Measurements from ENCODE around the gene TBC1D7.

TBC1D7 gene

DNA sequence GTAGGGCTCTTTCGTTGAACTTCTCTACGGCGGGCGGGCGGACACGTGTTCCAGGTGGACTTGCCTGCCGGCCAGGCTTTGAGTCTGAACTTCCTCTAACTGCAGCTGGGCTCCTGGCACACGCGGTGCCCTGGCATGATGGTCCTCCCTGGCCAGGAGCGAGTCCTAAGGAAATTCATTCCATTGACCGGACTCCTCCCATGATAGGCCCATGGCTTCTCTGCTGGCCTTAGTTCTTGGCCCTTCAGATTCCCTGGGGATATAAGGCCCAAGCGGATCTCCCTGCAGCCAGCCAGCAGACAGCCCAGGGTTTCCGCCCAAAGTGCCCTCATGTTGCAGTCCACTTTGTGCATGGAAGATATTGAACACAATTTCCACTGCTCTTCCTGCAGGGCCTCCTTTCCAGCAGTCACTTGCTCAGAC lies 39.4 kb downstream of the TBC1D7 start:
- no peak for DNase-seq (ENCODE audit: low read depth, low spot score)
- POLR2A ChIA-PET, result no interaction called here
- H3K4me3 ChIP-seq (ENCODE audit: low read depth, low read length), result no peak overlapping the region
- TF ChIP-seq, protein P1, sequence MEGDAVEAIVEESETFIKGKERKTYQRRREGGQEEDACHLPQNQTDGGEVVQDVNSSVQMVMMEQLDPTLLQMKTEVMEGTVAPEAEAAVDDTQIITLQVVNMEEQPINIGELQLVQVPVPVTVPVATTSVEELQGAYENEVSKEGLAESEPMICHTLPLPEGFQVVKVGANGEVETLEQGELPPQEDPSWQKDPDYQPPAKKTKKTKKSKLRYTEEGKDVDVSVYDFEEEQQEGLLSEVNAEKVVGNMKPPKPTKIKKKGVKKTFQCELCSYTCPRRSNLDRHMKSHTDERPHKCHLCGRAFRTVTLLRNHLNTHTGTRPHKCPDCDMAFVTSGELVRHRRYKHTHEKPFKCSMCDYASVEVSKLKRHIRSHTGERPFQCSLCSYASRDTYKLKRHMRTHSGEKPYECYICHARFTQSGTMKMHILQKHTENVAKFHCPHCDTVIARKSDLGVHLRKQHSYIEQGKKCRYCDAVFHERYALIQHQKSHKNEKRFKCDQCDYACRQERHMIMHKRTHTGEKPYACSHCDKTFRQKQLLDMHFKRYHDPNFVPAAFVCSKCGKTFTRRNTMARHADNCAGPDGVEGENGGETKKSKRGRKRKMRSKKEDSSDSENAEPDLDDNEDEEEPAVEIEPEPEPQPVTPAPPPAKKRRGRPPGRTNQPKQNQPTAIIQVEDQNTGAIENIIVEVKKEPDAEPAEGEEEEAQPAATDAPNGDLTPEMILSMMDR (IDR thresholded peaks at IDR 0.05; ENCODE audit: insufficient read depth, low read length, missing control alignments), result no peak
- CTCF ChIA-PET, result no interaction called here

DNA sequence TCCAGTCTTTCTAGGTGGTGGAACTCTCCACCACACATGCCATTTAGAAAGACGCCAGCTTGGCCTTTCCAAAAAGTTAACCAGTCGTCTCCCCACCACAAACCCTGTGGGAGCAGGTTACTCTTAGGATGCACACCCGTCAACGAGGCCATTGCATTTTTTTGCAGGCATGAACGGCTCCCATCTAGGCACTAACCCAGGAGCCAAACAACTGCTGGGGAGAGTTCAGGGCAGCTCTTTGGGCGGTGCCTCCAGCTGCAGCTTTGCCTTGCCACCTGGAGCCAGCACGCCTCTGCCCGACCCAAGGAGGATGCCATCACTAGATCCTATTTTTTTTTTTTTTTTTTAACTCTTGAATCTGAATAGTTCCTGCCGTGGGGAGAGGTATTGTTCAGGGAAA lies 39.9 kb downstream of the TBC1D7 start:
- ChIA-PET POLR2A (no interaction called here), CTCF (no interaction called here)
- no peak overlapping the region for H3K4me3 ChIP-seq (ENCODE audit: low read depth, low read length)
- TF ChIP-seq, protein P1 (IDR thresholded peaks at IDR 0.05; ENCODE audit: insufficient read depth, low read length, missing control alignments), result no peak
- no peak for DNase-seq (ENCODE audit: low read depth, low spot score)

DNA sequence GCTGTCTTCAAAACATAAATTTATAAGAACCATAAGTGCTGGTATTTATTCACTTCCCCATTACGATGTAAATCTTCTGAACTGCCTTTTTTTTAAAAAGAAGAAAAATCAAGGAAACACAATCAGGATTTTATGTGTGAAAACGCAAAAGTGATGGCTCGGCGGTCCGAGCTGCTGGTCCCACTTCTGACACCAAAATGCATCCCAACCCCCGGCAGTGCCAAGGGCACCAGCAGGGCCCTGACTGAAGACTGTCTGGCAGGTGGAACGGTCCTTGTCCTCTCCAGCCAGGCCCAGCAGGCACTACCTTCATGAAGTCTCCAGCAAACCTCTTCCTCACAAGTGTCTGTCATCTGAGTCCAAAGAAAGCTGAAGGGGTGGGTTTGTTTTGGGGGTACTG lies 41.2 kb downstream of the TBC1D7 start:
- CTCF ChIA-PET, result interaction anchor here (1.5 kb wide), 1 partner anchor 12 kb away, joined by 3 read pairs; no protein-coding TSS in a partner anchor
- TF ChIP-seq, protein P1 (IDR thresholded peaks at IDR 0.05; ENCODE audit: insufficient read depth, low read length, missing control alignments), result no peak
- POLR2A ChIA-PET, result no interaction called here
- no peak for DNase-seq (ENCODE audit: low read depth, low spot score)
- H3K4me3 ChIP-seq (ENCODE audit: low read depth, low read length), result no peak overlapping the region

DNA sequence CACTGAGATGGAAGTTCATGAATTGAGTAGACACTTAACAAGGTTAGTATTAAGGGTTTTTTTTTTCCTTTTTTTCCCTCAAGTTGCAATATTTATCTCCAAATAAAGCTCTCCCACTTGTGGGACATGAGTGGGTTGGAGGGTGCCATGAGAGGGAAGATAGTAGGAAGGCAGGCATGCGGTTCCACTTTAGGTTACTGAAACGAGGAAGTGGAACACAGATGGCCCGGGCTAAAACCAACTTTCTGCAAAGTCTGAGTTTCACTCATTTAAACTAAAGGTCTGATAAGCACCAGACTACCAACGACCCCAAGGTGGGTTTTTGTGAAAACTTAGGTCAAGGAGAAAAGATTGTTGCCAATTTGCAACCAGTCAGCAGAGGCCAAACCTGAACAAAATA lies 42.2 kb downstream of the TBC1D7 start:
- DNase-seq (ENCODE audit: low read depth, low spot score), result no peak
- H3K4me3 ChIP-seq (ENCODE audit: low read depth, low read length), result no peak overlapping the region
- TF ChIP-seq, protein P1 (IDR thresholded peaks at IDR 0.05; ENCODE audit: insufficient read depth, low read length, missing control alignments), result no peak
- CTCF ChIA-PET, result no interaction called here
- POLR2A ChIA-PET, result no interaction called here

DNA sequence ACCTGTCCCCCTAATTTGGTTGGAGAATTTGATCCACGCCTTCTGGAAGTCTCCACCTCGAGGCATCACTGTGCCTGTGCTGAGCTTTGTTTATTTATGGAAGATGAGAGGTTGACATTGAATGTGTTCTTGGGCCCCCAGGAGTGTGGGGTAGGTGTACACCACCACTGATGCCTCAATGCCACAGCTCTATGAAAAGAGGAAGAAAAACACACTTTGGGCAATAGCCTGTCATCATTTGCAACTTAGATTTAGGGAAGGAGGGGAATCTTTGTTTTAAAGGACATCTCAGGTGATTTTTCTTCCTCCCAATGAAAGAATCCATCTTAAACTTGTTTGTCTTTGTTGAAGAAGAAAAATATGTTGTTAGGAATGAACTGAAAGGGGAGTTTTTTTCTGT lies 42.6 kb downstream of the TBC1D7 start:
- no peak overlapping the region for H3K4me3 ChIP-seq (ENCODE audit: low read depth, low read length)
- no peak for DNase-seq (ENCODE audit: low read depth, low spot score)
- POLR2A ChIA-PET, result no interaction called here
- CTCF ChIA-PET, result no interaction called here
- TF ChIP-seq, protein P1 (IDR thresholded peaks at IDR 0.05; ENCODE audit: insufficient read depth, low read length, missing control alignments), result no peak

DNA sequence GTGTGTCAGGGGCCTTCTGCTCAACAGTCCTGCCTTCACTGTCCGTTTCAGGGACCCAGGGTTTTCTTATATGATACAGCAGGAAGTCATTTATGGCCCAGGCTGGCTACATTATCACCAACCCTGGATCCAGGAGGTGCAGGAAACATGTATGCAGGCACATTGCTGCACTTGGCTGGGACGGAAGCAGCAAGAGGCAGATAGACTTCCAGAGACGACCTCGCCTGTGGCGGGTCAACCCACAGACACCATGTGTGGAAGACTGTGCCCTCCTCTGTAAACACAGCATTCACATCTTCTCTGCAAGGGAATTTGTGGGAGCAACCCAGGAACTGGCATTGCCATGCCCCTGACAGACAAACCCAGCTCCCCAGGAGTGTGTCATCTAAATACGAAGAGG lies 43.7 kb downstream of the TBC1D7 start:
- ChIA-PET POLR2A (no interaction called here), CTCF (no interaction called here)
- no peak overlapping the region for H3K4me3 ChIP-seq (ENCODE audit: low read depth, low read length)
- TF ChIP-seq, protein P1 (IDR thresholded peaks at IDR 0.05; ENCODE audit: insufficient read depth, low read length, missing control alignments), result no peak
- DNase-seq (ENCODE audit: low read depth, low spot score), result no peak

Data from AG04449 (cell line).